Measurements from ENCODE around the gene RAPGEF5.

DNA sequence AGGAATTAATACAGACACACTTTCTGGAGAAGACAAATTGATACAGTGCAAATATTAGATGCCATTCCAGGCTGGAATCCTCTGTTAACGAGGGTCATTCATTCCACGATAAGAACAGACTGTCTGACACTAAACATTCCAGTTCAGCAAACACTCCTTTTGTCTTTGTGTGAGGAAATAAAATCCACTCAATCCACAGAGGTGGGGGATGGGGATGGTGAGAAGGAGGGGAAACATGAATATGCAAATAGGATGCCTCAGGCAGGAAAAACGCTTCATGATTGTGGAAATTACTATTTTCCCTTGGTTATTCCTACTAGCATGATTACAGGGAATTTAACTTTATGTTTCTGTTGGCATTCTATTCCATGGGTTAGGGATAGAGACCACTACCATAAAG, 214.4 kb downstream of the RAPGEF5 start:
- TF ChIP-seq, protein P1, sequence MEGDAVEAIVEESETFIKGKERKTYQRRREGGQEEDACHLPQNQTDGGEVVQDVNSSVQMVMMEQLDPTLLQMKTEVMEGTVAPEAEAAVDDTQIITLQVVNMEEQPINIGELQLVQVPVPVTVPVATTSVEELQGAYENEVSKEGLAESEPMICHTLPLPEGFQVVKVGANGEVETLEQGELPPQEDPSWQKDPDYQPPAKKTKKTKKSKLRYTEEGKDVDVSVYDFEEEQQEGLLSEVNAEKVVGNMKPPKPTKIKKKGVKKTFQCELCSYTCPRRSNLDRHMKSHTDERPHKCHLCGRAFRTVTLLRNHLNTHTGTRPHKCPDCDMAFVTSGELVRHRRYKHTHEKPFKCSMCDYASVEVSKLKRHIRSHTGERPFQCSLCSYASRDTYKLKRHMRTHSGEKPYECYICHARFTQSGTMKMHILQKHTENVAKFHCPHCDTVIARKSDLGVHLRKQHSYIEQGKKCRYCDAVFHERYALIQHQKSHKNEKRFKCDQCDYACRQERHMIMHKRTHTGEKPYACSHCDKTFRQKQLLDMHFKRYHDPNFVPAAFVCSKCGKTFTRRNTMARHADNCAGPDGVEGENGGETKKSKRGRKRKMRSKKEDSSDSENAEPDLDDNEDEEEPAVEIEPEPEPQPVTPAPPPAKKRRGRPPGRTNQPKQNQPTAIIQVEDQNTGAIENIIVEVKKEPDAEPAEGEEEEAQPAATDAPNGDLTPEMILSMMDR (conservative IDR thresholded peaks at IDR 0.05), result no peak
- no peak for TF ChIP-seq ZFX (IDR thresholded peaks at IDR 0.05)

Measured in C4-2B (cell line).